Measurements from ENCODE around the gene ATR. TPM values are rescaled to one million over a fixed set of nuclear protein-coding genes. Genes with fewer than 3 reads are reported as not detected.
"Not testable (repeated sequence)": the region's sequence is repeated elsewhere in the genome, so short reads cannot be mapped to it uniquely, and the experiment has no call there.

The ATR gene
- polyA plus RNA-seq, 1 donor (not counting 4 experiments of a cell fraction or from before 2014, with no cell fraction given) = 30.8 TPM

DNA sequence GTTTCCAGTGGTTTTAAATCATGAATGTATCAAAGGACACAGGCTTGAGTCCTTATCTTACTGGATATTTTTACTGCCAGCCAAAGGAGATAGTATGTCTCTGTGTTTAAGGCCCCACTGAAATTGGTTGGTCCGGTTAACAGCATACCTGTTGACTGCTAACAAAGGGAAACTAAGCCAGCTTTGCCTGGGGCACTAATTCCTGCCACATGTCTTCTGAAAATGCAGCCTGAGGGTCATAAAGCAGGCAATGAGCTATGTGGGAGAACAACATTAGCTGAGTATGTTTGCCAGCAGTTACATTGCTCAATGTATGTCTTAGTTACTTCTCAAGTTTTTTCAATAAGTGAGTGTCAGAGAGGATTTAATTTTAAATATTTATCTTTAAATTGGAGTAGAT lies 30.1 kb upstream of the ATR start:
- no peaks in the 10 kb centered on the region for H4K20me1 ChIP-seq (ENCODE audit: control insufficient read depth, extremely low read depth, insufficient read depth, low read length)
- TF ChIP-seq EZH2 (IDR thresholded peaks at IDR 0.05; ENCODE audit: low read length) = no peak
- TF ChIP-seq, protein P1, sequence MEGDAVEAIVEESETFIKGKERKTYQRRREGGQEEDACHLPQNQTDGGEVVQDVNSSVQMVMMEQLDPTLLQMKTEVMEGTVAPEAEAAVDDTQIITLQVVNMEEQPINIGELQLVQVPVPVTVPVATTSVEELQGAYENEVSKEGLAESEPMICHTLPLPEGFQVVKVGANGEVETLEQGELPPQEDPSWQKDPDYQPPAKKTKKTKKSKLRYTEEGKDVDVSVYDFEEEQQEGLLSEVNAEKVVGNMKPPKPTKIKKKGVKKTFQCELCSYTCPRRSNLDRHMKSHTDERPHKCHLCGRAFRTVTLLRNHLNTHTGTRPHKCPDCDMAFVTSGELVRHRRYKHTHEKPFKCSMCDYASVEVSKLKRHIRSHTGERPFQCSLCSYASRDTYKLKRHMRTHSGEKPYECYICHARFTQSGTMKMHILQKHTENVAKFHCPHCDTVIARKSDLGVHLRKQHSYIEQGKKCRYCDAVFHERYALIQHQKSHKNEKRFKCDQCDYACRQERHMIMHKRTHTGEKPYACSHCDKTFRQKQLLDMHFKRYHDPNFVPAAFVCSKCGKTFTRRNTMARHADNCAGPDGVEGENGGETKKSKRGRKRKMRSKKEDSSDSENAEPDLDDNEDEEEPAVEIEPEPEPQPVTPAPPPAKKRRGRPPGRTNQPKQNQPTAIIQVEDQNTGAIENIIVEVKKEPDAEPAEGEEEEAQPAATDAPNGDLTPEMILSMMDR (optimal IDR thresholded peaks at IDR 0.05 in 1 of 3, IDR thresholded peaks at IDR 0.05 in 1 of 3, conservative IDR thresholded peaks at IDR 0.05 in 1 of 3; ENCODE audit: extremely low read depth in 1 of 3, insufficient read depth in 2 of 3, low read length in 3 of 3) = no peak
- no peak overlapping the region for H3K4me2 ChIP-seq (ENCODE audit: control insufficient read depth, extremely low read depth, insufficient read depth, low read depth, low read length)
- no peak overlapping the region for H3K9ac ChIP-seq (ENCODE audit: control insufficient read depth, extremely low read depth, insufficient read depth, low read length)
- peaks cover 3% of the 10 kb centered on the region for H3K4me1 ChIP-seq (ENCODE audit: control insufficient read depth, extremely low read depth, insufficient read depth, low read length)
- H3K4me3 ChIP-seq (ENCODE audit: control insufficient read depth in 2 of 3, extremely low read depth in 1 of 3, insufficient read depth in 2 of 3, low read depth in 1 of 3, low read length in 3 of 3) = no peak overlapping the region
- no peak overlapping the region for H2AFZ ChIP-seq (ENCODE audit: control insufficient read depth, low read length)
- FAIRE-seq (no peak), DNase-seq (ENCODE audit: low read depth, low spot score) (no peak)
- H3K9me3 ChIP-seq (ENCODE audit: control insufficient read depth, low read depth, low read length) = no peaks in the 10 kb centered on the region
- H3K27me3 ChIP-seq (ENCODE audit: control insufficient read depth, extremely low read depth, insufficient read depth, low read length) = no peaks in the 10 kb centered on the region
- H3K9me1 ChIP-seq (ENCODE audit: control insufficient read depth, extremely low read depth, insufficient read depth, low read length) = no peaks in the 10 kb centered on the region
- no peaks in the 10 kb centered on the region for H3K36me3 ChIP-seq (ENCODE audit: control insufficient read depth in 2 of 2, extremely low read depth in 1 of 2, insufficient read depth in 2 of 2, low read length in 2 of 2)
- no peaks in the 10 kb centered on the region for H3K79me2 ChIP-seq (ENCODE audit: control insufficient read depth, insufficient read depth, low read length)
- dilution Hi-C loops (cut with MboI; ENCODE audit: extremely low pct_ligation_motif_present, low sequenced_read_pairs) = no loop called here
- no peak overlapping the region for H3K27ac ChIP-seq (ENCODE audit: control insufficient read depth, insufficient read depth, low read length)

DNA sequence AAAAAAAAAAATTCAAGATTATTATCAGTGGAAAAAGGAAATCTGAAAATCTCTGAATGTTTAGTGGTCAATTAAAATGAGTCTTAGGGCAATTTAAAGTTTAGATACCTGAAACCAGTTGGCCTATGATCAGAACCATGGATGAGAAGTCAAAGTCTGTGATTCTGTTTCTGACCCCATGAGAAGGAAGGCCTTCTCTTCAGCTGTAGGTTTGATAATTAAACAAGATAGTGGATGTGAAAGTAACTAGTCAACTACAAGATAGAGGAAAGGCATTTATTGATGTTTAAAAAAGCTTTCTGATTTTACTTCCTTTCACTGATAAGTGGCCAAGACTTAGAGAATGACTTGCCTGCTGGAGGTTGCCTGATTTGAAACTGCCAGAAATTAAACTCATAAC lies 26.4 kb upstream of the ATR start:
- Histone ChIP-seq H3K4me2 (ENCODE audit: control insufficient read depth, extremely low read depth, insufficient read depth, low read depth, low read length) (no peak overlapping the region), H3K79me2 (ENCODE audit: control insufficient read depth, insufficient read depth, low read length) (no peaks in the 10 kb centered on the region), H4K20me1 (ENCODE audit: control insufficient read depth, extremely low read depth, insufficient read depth, low read length) (no peaks in the 10 kb centered on the region), H3K9me1 (ENCODE audit: control insufficient read depth, extremely low read depth, insufficient read depth, low read length) (no peaks in the 10 kb centered on the region), H3K9ac (ENCODE audit: control insufficient read depth, extremely low read depth, insufficient read depth, low read length) (no peak overlapping the region), H3K9me3 (ENCODE audit: control insufficient read depth, low read depth, low read length) (no peaks in the 10 kb centered on the region), H2AFZ (ENCODE audit: control insufficient read depth, low read length) (no peak overlapping the region), H3K4me1 (ENCODE audit: control insufficient read depth, extremely low read depth, insufficient read depth, low read length) (no peaks in the 10 kb centered on the region), H3K4me3 (ENCODE audit: control insufficient read depth in 2 of 3, extremely low read depth in 1 of 3, insufficient read depth in 2 of 3, low read depth in 1 of 3, low read length in 3 of 3) (no peak overlapping the region), H3K36me3 (ENCODE audit: control insufficient read depth in 2 of 2, extremely low read depth in 1 of 2, insufficient read depth in 2 of 2, low read length in 2 of 2) (no peaks in the 10 kb centered on the region), H3K27ac (ENCODE audit: control insufficient read depth, insufficient read depth, low read length) (no peak overlapping the region), H3K27me3 (ENCODE audit: control insufficient read depth, extremely low read depth, insufficient read depth, low read length) (no peaks in the 10 kb centered on the region)
- dilution Hi-C loops (cut with MboI; ENCODE audit: extremely low pct_ligation_motif_present, low sequenced_read_pairs) = no loop called here
- FAIRE-seq (no peak), DNase-seq (ENCODE audit: low read depth, low spot score) (no peak)
- TF ChIP-seq, protein P1 (optimal IDR thresholded peaks at IDR 0.05 in 1 of 3, IDR thresholded peaks at IDR 0.05 in 1 of 3, conservative IDR thresholded peaks at IDR 0.05 in 1 of 3; ENCODE audit: extremely low read depth in 1 of 3, insufficient read depth in 2 of 3, low read length in 3 of 3) = no peak
- TF ChIP-seq EZH2 (IDR thresholded peaks at IDR 0.05; ENCODE audit: low read length) = no peak

DNA sequence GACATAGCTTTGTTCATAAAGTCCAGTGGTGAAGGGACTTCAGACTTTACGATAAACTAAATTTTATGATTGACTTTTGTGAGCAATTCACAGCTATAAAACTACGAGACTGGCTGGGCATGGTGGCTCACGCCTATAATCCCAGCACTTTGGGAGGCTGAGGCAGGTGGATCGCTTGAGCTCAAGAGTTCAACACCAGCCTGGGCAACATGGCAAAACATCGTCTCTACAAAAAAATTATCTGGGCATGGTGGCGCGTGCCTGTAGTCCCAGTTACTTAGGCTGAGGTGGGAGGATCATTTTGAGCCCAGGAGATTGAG lies 24.8 kb upstream of the ATR start:
- H3K9me1 ChIP-seq (ENCODE audit: control insufficient read depth, extremely low read depth, insufficient read depth, low read length); H3K79me2 ChIP-seq (ENCODE audit: control insufficient read depth, insufficient read depth, low read length); FAIRE-seq: not testable (repeated sequence)

More for the DNA sequence above, 24.8 kb upstream of the ATR start:
- H3K27me3 ChIP-seq (ENCODE audit: control insufficient read depth, extremely low read depth, insufficient read depth, low read length); H3K27ac ChIP-seq (ENCODE audit: control insufficient read depth, insufficient read depth, low read length); H3K9me3 ChIP-seq (ENCODE audit: control insufficient read depth, low read depth, low read length); DNase-seq (ENCODE audit: low read depth, low spot score); H2AFZ ChIP-seq (ENCODE audit: control insufficient read depth, low read length); H3K4me3 ChIP-seq (ENCODE audit: control insufficient read depth in 2 of 3, extremely low read depth in 1 of 3, insufficient read depth in 2 of 3, low read depth in 1 of 3, low read length in 3 of 3); H4K20me1 ChIP-seq (ENCODE audit: control insufficient read depth, extremely low read depth, insufficient read depth, low read length); H3K4me1 ChIP-seq (ENCODE audit: control insufficient read depth, extremely low read depth, insufficient read depth, low read length); dilution Hi-C loops (cut with MboI; ENCODE audit: extremely low pct_ligation_motif_present, low sequenced_read_pairs); H3K36me3 ChIP-seq (ENCODE audit: control insufficient read depth in 2 of 2, extremely low read depth in 1 of 2, insufficient read depth in 2 of 2, low read length in 2 of 2); H3K9ac ChIP-seq (ENCODE audit: control insufficient read depth, extremely low read depth, insufficient read depth, low read length); H3K4me2 ChIP-seq (ENCODE audit: control insufficient read depth, extremely low read depth, insufficient read depth, low read depth, low read length): not testable (repeated sequence)
